ENCODE results near the gene EEA1.
"Not testable (repeated sequence)": the region's sequence is repeated elsewhere in the genome, so short reads cannot be mapped to it uniquely, and the experiment has no call there.

The EEA1 gene

DNA sequence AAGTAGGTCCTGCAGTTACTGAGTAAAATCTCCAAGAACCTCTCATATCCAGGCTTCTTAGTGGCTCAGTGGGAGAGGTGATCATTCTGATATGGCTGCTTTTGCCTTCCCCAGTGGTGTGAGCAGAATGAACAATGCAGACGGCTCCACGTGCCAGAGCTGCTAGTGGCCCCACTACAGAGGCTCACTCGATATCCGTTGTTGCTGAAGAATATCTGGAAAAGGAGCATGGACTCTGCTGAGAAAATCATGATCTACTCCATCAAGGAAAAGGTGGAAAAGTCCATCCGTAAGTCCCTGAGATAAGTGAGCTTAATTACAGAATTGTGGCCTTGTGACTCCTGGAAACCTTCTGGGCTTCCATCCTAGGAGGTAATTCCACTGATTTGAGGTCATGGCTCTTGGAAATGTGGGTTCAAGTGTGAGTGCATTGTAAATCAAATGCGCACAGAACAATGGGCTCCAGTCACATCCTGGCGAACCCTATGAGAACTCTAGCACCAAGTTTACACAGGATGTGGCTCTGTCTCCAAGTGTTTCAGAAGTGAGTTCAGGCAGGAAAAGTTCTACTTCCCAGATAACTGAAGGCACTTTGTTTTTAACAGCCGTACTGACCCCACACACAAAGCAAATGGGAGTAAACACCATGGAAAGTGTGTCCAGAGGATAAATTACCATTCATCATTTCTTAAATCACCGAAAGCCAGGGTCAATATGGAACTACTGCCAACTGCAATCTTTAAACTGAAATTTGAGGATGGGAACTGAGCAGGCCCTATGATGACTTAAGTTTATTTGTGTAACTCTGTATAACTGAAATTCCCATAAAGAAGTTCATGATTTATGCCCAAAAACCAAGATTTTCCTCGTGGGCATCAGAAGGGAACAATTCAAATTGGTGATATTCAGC is 174.9 kb downstream of the EEA1 start:
- DNase-seq = no peak

DNA sequence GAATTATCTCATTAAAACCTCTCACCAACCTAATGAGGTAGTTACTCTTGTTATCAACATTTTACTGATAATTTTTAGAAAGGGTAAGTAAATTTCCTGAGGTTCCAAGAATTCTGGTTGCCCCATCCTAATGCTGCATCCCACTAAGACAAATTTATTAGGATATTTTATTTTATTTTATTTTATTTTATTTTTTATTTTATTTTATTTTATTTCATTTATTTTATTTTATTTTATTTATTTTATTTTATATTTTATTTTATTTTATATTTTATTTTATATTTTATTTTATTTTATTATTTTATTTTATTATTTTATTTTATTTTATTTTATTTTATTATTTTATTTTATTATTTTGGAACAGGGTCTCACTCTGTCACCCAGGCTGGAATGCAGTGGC is 179.4 kb downstream of the EEA1 start:
- DNase-seq = not testable (repeated sequence)

DNA sequence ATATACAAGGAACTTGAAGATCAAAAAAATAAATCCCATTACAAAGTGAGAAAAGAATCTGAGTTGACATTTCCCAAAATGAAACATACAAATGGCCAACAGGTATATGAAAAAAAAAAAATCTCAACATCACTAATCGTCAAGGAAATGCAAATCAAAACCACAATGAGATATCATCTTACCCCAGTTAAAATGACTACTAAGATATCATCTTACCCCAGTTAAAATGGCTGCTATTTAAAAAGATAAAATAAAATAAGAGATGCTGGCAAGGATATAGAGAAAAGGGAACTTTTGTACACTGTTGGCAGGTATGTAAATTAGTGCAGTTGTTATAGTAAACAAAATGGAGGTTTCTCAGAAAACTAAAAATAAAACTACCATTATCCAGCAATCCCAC is 181.9 kb downstream of the EEA1 start:
- DNase-seq = no peak

DNA sequence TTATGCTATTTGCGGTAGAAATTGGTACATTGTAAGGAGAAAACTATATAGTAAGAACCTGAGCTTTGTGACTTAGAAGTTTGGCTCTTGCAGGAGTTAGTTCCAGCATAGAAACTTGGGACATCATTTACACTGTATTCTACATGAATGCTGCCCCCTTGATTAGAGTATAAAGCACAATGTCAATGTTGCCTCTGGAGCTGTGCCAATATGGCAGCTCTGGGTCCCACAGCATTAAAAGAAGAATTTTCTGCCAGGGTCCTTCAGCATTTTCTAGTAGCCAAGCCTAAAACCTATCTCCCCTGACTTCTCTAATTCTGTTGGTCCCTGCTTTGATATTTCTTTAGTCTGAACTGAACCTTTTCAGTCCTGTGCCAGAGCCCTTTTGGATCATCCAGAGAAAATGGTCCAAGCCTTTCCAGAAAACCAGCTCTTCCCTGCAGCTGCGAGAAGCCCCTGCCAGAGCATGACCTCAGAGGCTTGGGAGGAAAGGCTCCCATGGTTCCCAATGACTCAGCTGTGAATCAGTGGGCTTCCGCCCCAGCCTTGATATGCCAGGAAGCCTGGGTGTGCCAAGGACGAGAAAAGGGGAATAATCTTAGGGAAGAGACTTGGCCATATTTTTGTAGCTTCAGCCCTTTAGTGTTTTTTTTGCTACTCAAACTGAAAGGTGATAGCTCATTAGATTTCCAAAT is 183.1 kb downstream of the EEA1 start:
- peak in 39 of 51 donors; percentile 5 to 77 (median 41) for DNase-seq

DNA sequence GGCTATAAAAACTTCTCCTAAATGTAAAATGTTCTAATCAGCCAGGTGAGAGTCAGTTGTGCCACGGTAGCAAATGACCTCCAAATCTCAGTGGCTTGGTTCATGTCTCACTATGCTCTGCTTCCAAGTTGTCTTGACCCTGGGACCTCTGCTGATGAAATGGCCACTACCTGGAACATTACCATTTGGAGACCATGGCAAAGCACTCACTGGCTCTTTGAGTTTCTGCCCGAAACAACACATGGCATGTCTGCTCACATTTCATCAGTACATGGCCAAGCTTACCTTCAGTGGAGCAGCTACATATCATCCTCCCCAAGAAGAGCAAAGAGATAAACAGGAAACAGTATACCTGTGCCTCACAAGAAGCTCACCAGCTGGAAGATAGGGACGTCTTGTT is 186.1 kb downstream of the EEA1 start:
- no peak for DNase-seq

DNA sequence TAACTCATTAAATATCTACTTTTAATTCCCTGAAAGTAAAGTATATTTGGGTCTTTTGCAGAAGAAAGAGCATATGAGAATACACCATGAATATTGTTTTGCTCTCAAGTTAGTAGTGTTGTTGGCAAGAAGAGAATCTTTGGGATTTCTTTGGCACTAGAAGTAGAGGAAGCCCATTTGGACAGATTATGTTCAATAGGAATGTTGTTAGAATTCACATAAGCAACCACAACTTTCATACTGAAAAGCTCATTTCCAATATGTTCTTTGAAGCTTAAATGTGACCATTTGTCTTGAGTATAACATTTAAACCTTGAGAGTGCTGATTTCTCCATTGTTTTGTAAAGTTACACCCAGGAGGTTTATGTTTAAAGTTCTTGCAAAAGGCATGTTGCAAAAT is 188.7 kb downstream of the EEA1 start:
- no peak for DNase-seq

DNA sequence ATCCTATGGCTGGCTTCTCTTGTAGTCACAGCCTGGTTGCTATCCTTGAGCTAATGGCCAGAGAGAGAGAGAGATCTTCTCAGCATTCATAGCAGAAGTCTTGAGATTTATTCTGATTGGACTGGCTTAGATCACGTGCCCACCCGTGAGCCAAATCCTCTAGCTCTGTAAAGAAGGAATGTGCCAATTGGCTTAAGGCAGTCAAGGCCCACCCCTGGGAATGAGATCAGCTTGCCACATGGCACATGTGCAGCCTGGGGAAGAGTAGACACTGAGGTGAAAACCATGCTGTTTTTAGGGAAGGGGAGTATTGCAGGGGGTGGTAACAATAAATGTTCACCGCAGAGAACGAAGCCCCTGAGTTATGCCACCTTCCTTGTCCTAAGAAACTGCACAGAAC is 190.0 kb downstream of the EEA1 start:
- DNase-seq = no peak

DNA sequence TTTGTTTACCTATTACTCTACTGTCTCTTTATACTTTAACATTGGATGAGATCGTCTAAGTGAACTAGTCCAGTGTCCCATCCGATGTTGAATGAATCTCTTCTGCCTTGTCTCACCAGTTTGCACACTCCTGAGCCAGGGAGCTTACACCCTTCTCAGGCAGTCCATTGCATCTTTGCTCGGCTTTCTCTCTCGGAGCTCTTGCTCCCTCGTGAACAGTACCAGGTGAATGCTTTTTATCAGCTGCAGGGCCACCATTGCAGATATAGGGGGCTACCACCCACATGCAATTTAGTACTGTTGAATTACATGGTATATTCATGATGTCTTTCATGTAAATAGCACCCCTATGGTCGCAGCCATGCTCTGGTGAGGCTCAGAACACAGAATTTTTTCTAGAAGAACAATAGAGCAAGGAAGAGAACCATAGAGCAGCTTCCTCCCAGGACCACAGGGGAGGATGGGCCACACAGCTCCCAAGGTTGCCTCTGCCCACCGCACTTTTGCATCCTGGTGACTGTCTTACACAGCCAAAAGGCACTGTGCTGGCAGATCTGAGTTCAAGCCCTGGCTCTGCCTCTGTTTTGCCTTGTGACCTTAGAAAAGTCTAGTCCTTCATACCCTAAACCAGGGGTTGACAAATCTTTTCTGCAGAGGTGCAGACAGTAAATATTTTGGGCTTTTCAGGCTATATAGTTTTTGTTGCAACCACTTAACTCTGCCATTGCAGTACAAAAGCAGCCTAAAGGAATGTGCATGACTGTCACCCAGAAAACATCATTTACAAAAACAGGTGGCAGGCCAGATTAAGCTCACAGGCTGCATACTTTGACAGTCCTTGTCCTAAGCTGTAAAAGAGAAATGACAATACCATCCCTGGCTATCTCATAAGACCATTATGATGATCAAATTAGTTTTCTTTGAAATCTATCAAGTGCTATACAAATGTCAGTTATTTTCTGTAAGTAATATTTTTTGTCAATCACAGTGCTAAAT is 190.9 kb downstream of the EEA1 start:
- DNase-seq = no peak

DNA sequence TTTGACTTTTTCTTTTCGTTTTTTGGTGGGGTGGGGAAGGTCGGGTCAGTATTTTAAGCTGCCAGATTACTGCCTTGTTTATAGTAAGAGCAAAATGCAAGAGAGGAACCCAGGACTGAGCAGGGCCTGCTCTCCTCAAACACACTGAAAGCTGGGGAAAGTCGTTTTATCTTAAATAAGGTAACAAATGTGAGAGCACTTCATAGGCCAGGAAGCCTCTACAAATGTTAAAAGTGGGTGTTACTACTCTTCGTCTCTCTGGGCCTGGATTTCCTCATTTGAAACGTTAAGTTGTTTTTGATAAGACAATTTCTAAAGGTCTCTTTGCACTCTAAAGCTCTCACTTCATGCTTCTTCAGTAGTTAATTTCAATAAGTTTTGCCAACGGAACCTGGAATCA is 192.5 kb downstream of the EEA1 start:
- DNase-seq = no peak

DNA sequence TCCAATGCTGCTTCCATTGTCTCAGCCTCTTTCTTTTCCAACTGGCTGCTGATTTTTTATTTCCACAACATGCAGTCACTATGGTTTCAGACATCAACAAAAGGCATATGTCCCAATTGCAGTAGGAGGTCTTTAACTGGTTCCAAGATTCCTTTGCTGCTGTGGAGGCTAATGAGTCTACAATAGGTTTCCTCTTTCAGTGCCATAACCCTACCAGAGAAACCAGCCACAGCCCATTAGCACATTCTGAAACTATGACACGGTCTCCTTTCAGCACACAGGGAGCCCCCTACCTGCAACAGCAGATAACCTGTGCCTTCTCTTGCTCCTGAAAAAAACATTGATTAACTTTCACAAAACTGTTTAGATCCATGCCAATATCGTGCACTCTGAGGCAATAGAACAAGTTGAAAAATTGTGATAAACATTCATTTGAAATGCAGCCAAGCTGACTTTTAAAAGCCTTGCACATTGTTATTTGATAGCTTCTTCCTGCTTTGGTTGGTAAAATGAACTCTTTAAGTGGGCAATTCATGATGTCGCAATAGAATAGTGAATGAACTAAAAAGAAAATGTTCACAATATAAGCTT is 193.9 kb downstream of the EEA1 start:
- DNase-seq = peak in 2 of 51 donors; percentile 3 to 30

DNA sequence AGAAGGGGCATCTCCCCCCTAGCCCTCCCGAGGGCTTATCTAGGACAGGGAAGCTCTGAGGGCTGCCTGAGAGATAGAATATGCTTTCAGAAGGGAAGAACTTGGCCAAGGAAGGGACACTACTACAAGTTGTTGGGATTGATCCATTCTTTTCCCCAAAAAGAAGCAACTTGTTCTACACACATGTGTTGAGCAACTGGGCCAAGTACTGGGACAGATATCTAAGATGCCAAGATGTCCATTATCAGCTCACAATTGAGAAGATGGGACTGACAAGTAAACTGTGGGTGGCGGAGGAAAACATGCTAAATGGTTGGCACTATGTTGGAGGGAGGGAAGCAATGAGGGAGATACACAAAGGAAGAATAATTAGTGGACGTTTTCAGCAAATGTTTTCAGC is 195.4 kb downstream of the EEA1 start:
- DNase-seq = no peak

DNA sequence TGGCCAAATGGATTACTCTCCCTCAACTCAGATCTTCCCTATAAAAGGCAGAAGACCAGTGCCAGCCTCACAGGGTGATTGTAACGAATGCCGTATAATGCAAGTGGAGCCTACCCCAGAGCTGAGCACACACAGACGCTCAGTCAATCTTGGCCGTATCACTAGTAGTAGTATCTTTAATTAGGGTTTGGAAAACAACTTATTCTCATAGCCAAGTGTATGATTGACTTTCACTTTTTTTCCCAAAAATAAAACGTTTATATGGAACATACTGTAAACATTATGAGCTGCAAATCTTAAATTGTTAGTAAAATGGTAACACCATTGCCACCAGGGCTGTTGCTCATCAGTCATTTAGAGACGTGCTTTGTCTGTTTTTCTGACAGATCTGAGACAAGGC is 195.9 kb downstream of the EEA1 start:
- DNase-seq = no peak

DNA sequence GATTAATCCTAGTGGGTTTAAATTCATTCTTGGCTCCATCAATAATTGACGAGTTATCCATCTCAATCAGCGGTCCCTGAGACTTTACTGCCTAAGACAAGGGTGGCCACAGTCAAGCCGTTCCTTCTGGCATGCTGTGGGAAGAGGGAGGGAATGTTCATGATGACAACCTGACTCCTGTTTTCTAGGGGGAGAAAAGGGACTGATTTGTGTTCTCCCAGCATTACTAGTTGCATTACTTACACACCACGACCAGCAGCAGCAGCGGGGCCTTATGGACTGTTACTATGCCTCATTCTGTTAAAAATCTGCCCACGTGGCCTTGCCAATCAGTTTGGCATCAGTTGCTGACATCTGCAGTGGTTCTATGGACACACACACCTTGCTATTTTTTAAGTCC is 196.4 kb downstream of the EEA1 start:
- DNase-seq = no peak

DNA sequence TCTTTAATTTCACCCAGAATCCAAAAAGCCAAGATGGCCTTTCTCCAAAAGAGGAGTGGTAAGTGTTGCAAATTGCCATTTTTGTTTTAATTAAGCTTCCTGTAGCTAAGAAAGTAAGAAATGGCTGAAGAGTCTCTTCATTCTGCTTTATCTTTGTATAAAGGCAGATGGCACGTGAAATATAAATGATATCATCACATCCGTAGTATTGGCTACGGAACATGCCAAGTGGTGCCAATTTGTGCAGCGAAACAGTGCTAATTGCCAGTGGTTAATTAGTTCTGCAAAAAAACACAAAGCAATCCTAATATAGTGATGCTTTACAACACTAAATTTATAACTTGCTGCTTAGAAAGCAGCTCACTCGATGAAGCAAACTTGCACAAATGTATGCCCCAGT is 196.9 kb downstream of the EEA1 start:
- DNase-seq = no peak

DNA sequence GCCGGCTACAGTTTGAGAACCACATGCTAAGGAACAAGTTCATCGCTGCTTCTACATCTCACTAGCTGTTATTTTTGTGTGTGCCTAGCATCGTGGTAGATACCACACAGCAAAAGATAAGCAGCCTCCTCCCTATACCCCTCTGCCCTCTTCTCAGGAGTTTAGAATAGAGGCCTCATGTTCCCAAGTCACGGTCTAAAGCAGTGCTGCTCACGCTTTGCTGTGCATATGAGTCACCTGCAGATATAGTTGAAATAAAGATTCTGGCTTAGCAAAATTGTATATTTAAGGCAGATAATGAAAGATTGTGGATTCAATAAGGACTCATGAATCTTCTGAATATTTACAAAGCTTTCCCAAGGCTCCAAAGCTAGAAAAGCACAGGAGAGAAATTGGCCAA is 198.3 kb downstream of the EEA1 start:
- DNase-seq = no peak

DNA sequence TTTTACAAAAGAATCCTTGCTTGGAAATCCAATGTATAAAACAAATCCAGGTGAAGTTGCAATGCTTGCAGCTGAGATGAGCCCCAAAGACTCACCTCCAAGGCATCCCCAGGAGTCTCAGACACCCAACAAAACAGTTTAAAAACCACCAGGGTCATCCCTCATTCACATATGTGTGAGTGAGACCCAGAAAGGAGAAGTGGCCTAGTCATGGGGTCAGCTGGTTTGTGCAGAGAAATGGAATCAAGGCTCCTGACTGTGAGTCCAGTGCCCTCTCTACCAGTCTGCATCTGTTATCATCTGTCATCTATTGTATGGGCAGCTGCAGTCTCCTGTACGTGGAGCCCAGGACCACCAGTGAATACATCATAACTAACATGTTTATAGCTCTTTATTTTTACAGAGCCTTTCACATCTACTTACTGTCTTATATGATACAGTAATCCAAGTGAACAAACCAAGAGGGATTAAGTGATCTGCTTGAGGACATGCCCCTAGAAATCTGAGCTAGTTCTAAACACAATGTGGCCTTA is 199.3 kb downstream of the EEA1 start:
- DNase-seq = no peak

DNA sequence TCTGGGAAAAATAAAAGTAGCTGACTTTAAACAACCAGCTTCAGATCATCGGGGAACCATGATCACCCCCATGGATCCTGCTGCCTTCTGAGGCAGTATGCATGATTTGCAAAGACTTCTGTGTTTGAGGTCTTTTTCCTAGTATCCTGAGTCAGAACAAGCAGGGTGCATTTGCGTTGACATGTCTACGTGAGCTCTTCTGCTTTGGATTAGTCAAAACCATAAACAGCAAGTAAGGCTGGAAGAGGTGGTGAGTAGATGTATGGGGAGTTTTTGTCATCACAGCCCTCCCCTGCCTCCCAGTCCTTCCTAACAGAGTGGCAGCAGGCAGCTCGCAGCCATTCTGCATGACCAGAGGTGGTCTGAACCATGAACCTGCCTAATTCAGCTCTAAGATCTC is 202.2 kb downstream of the EEA1 start:
- DNase-seq = no peak

DNA sequence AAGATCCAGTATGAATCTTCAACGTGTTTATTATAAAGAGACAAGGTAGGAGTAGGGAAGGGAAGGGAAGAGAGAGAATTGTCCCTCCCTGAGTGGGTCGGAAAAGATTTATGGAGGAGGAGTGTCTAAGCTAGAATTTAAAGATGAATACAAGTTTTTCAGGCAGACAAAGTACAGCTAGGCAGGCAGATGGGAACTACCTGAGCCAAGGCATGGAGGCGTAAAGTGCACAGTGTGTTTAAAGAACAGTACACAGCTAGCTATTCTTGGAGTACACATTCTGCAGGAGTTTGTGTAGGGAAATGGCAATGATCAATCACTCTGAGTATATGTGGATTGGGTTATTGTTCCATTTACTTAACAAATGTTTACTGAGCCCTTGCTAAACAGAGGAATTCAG is 206.2 kb downstream of the EEA1 start:
- peak in 2 of 51 donors; percentile 8 for DNase-seq

DNA sequence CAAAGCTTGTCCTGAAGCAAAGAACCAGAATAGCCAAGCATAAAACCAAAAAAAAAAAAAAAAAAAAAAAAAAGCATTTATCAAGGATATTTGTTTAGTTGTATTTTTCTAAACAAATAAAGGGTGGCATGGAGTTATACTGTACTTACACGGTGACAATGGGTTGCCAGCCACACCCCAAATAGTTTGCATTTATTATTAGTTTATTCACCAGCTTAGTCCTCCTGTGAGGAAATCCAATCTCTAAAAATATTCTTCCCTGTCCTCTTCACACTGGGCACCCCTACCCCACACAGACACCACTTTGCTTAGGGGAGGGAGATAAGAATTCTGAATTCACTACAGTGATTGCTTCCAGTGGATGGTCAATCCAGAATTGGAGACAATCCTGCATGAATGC is 207.4 kb downstream of the EEA1 start:
- no peak for DNase-seq

DNA sequence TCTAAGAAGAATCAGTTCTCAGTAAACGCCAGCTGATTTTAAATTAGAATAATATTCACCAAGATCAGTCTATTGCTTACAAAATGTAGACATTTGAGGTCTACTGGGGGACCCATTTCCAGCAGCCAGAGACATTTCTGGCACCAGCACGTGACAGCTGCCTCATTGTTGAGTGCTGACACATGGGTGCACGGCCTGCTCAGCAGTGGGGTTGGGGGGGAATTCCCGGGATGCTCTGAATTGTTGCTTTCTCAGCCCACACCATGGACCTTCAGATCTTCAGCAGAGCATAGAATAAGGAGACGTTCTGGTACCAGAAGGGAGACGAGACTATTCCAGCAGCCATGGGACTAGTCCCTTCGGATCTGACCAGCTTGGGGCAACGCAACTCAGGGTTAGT is 208.0 kb downstream of the EEA1 start:
- DNase-seq = no peak

Measured in hypothalamus (tissue), 51 donors.